PC-9 (cell line): ENCODE measurements around the gene SORCS2.

Source experiments
- EZH2 ChIP-seq: fragments of 200-600 bp; sonication (generic); IDR thresholded peaks from 2 replicates; pipeline ENCODE4 v1.8.0; 2017; ENCODE audit warnings: antibody characterized with exemption, low read depth
- TF ChIP-seq, protein P1 (sequence below): fragments of 200-600 bp; sonication (generic); conservative IDR thresholded peaks from 2 replicates; pipeline ENCODE4 v1.6.1; 2017; ENCODE audit warnings: mixed run types, antibody characterized with exemption, mild to moderate bottlenecking, moderate library complexity

- TF ChIP-seq, protein P1, sequence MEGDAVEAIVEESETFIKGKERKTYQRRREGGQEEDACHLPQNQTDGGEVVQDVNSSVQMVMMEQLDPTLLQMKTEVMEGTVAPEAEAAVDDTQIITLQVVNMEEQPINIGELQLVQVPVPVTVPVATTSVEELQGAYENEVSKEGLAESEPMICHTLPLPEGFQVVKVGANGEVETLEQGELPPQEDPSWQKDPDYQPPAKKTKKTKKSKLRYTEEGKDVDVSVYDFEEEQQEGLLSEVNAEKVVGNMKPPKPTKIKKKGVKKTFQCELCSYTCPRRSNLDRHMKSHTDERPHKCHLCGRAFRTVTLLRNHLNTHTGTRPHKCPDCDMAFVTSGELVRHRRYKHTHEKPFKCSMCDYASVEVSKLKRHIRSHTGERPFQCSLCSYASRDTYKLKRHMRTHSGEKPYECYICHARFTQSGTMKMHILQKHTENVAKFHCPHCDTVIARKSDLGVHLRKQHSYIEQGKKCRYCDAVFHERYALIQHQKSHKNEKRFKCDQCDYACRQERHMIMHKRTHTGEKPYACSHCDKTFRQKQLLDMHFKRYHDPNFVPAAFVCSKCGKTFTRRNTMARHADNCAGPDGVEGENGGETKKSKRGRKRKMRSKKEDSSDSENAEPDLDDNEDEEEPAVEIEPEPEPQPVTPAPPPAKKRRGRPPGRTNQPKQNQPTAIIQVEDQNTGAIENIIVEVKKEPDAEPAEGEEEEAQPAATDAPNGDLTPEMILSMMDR: no peak
- TF ChIP-seq EZH2: no peak
Measured at GRCh38 chr4:7172946-7173345, 19.4 kb upstream of the SORCS2 start.
